Panc1 (cell line): ENCODE results near the gene EPB41L4B.

Source experiments
- POLR2AphosphoS5 ChIP-seq: IDR thresholded peaks from 2 replicates; pipeline ENCODE4 v1.6.1; 2012; ENCODE audit warnings: mild to moderate bottlenecking, low read depth, low read length, moderate library complexity
- SIN3A ChIP-seq: IDR thresholded peaks from 2 replicates; pipeline ENCODE4 v1.6.1; 2012; ENCODE audit warnings: low read depth, mild to moderate bottlenecking, low read length, moderate library complexity, borderline replicate concordance; ENCODE audit not compliant: insufficient read depth
- TF ChIP-seq, protein P1 (sequence below): fragments of 450-650 bp; IDR thresholded peaks from 2 replicates; pipeline ENCODE4 v1.5.1; 2017; ENCODE audit warnings: mild to moderate bottlenecking
- TF ChIP-seq, protein P2 (sequence below), 2 experiments: IDR thresholded peaks; 2 replicates each; pipeline ENCODE4 v1.6.1; 2011 to 2012; ENCODE audit warnings: low read depth in 2 of 2, control low read depth in 1 of 2, low read length in 1 of 2, mild to moderate bottlenecking in 1 of 2, moderate library complexity in 1 of 2; ENCODE audit not compliant: insufficient read depth in 1 of 2

DNA sequence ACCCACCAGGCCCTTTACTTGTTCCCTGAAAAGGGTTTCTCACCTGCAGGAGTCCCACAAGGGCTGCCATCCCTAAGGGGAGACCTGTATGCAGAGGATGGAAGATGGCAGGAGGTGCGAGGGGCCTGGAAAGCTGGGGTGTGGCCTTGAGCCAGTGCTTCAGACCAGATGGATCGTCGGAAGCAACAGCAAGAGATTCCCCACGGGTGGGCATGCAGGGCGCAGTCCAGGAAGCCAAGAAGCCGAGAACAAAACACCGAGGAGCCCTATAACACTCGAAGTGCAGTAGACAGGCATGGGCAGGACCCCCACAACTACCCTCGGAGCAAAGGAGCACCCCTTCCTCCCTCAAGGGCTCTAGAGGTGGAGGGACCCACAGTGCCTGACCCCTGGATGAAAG, 129.1 kb downstream of the EPB41L4B start:
- TF ChIP-seq, protein P1, sequence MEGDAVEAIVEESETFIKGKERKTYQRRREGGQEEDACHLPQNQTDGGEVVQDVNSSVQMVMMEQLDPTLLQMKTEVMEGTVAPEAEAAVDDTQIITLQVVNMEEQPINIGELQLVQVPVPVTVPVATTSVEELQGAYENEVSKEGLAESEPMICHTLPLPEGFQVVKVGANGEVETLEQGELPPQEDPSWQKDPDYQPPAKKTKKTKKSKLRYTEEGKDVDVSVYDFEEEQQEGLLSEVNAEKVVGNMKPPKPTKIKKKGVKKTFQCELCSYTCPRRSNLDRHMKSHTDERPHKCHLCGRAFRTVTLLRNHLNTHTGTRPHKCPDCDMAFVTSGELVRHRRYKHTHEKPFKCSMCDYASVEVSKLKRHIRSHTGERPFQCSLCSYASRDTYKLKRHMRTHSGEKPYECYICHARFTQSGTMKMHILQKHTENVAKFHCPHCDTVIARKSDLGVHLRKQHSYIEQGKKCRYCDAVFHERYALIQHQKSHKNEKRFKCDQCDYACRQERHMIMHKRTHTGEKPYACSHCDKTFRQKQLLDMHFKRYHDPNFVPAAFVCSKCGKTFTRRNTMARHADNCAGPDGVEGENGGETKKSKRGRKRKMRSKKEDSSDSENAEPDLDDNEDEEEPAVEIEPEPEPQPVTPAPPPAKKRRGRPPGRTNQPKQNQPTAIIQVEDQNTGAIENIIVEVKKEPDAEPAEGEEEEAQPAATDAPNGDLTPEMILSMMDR: no peak
- no peak for TF ChIP-seq POLR2AphosphoS5
- TF ChIP-seq SIN3A: no peak
- TF ChIP-seq, protein P2, sequence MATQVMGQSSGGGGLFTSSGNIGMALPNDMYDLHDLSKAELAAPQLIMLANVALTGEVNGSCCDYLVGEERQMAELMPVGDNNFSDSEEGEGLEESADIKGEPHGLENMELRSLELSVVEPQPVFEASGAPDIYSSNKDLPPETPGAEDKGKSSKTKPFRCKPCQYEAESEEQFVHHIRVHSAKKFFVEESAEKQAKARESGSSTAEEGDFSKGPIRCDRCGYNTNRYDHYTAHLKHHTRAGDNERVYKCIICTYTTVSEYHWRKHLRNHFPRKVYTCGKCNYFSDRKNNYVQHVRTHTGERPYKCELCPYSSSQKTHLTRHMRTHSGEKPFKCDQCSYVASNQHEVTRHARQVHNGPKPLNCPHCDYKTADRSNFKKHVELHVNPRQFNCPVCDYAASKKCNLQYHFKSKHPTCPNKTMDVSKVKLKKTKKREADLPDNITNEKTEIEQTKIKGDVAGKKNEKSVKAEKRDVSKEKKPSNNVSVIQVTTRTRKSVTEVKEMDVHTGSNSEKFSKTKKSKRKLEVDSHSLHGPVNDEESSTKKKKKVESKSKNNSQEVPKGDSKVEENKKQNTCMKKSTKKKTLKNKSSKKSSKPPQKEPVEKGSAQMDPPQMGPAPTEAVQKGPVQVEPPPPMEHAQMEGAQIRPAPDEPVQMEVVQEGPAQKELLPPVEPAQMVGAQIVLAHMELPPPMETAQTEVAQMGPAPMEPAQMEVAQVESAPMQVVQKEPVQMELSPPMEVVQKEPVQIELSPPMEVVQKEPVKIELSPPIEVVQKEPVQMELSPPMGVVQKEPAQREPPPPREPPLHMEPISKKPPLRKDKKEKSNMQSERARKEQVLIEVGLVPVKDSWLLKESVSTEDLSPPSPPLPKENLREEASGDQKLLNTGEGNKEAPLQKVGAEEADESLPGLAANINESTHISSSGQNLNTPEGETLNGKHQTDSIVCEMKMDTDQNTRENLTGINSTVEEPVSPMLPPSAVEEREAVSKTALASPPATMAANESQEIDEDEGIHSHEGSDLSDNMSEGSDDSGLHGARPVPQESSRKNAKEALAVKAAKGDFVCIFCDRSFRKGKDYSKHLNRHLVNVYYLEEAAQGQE (IDR thresholded peaks at IDR 0.05; ENCODE audit: insufficient read depth in 1 of 2, low read depth in 2 of 2, low read length in 1 of 2): no peak
